DMS79 treated with DMSO at 0.1 percent for 48 hours (cell line): Measurements from ENCODE around the gene CEACAM21.

Experiments
- DNase-seq: peaks from one replicate; lab custom pipeline; 2025; lab: John Stamatoyannopoulos, UW

Gene CEACAM21

DNA sequence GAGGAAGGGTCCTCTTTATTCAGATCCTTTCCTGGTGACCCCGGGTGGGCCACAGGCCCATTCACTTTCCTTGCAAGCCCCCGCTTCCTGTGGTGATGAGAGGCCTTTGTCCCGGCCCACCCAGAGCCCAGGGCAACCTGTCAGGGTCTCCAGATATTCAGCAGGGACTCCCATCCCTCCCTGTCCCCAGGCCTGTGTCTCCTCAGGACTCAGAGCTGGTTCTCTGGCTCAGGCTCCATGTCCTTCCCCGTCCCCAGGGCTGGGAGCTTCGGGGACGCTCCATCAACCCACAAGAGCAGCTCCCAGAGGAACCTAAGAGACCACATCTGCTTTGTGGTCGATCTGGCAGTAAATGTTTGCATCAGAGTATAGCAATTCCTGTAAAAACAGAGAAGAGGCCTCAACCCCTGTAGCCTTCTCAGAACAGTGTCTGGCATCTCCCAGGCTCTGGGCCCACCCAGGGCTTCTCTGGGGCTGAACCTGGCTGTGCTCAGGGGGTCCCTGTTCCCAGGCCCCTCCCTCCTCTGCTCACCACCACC lies 43.1 kb downstream of the CEACAM21 start:
- no peak for DNase-seq

- no peak for DNase-seq
Observed at GRCh38 chr19:41620171-41620570, 44.2 kb downstream of the CEACAM21 start.

DNA sequence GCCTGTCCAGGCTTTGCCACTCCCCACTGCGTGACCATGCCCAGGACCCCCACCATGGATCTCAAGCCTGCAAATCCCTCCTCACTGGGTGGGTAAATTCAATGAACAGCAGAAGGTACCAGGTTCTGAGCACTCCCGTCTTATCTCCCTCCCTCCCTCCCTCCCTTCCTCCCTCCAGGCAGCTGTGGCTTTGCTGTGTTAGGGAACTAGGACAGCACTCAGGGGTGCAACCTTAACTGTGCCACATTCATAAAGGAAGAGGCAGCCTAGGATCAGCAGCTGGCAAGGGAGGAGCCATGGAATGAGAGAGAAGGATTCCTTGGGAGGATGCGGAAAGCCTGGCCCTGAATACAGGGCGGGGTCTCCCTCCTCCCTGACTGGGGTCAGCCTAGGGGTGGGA lies 45.3 kb downstream of the CEACAM21 start:
- no peak for DNase-seq

DNA sequence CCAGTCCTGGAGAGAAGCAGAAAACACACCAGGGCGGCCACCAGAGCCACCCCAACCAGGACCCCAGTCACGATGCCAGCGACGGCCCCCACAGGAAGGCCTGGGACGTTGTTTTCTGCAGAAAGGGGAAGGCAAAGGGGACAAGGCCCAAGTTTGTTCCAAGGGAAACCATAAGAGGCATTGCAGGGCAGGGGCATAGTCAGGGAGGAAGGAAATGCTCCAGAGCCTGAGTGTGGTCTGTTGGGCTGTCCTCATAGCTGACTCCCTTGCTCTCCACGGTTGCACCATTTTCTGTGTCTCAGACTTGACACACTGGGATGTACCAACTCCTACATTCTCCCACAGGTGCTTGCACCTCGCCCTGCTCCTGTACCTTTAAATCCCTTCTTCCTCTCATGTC lies 45.7 kb downstream of the CEACAM21 start:
- no peak for DNase-seq

GRCh38 chr19:41623360-41623759 lies 47.4 kb downstream of the CEACAM21 start:
- DNase-seq, result no peak

DNA sequence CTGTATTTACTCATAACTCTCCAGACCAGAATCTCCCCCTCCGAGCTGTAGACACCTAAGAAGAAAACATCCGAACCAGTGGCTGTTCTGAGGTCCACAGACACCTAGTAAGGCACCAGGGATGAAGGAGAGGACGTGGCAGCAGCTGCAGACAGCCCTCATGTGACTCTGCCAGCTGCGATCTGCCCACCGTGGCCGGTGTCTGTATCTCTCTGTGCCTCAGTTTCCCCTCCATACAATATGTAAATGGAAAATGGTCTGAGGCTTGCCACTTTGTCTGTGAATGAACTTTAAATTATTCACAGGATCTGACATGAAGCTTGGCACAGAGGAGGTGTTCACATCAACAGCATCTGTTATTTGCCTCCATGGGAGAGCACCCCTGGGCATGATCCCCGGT lies 48.5 kb downstream of the CEACAM21 start:
- DNase-seq, result no peak

GRCh38 chr19:41624937-41625336 lies 49.0 kb downstream of the CEACAM21 start:
- DNase-seq, result no peak

- no peak for DNase-seq
Observed at GRCh38 chr19:41626278-41626677, 50.3 kb downstream of the CEACAM21 start.

DNA sequence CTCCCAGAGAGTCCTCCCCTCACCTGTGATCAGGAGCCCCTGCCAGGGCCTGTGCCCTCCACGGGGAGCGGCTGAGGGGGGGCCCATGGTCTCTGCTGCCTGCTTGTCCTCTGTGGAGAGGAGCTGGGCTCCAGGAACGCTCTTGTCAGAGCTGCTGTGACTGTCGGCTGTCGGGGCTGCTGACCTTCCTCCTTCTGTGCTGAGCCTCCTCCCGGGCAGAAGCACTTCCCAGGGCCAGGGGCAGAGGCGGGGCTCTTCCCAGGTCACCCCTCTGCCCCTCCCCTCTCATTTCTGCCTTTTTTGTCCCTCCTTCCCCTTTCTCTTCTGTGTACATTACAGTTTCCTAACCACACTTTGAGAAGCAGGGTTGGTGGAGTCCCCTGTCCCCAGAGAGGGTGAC lies 50.9 kb downstream of the CEACAM21 start, which contains the start of gene CEACAM4:
TSS of gene CEACAM4 (minus strand) at position 198 of the 400 bp plus-strand sequence. CDS start at position 87, 111 bp downstream.
- DNase-seq, result no peak

DNA sequence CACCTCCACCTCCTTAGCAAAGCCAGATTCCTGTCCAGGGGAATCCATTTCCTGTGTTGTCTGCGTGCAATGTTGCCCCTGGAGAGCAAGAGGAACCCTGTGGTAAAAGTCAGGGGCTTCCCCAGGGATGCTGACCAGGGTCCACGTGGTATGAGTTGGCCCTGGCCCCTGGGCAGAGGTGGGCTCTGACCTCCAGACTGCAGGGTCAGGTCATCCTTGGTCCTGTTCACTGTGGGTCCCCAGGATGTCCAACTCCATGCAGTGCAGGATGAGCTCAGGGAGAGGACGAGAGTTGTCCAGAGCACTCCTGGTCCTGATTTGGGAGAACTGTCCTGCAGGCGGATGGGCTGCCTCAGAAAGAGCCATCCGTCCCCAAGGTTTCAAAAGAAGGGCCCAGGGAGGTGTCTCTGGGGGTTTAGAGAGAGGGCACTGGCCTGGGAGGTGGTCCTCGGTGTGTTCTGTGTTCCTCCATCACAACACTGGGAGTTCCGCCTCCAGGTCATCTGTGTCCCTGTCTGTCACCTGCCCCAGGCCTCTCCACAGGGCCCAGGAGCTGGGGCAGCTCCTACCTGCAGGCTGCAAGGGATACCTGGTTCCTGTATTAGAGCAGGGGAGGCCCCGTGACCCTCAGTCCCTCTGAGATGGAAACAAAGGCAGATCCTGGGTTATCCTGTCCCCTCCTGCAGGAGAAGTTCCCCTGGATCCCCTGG lies 52.2 kb downstream of the CEACAM21 start:
- DNase-seq, result no peak
